Nephron progenitor cell (in vitro differentiated cells): ENCODE measurements around the gene TFAM.

Source experiments
- DNase-seq: peaks from one replicate; pipeline ENCODE4 v3.0.0; 2021
- H3K27ac Mint-ChIP-seq: 2 replicates; pipeline ENCODE4 v1.8.0; 2021; ENCODE audit warnings: mild to moderate bottlenecking, moderate library complexity, mixed read lengths
- H3K27me3 Mint-ChIP-seq: 2 replicates; pipeline ENCODE4 v1.8.0; 2021; ENCODE audit warnings: mild to moderate bottlenecking, low read depth, mixed read lengths; ENCODE audit not compliant: poor library complexity
- H3K36me3 Mint-ChIP-seq: 2 replicates; pipeline ENCODE4 v1.8.0; 2021; ENCODE audit warnings: low read depth, mixed read lengths
- H3K4me1 Mint-ChIP-seq: 2 replicates; pipeline ENCODE4 v1.8.0; 2021; ENCODE audit warnings: mixed read lengths
- H3K4me3 Mint-ChIP-seq: 2 replicates; pipeline ENCODE4 v1.8.0; 2021; ENCODE audit warnings: mild to moderate bottlenecking, moderate library complexity, mixed read lengths
- H3K9me3 Mint-ChIP-seq: 2 replicates; pipeline ENCODE4 v1.8.0; 2021; ENCODE audit warnings: mild to moderate bottlenecking, moderate library complexity, mixed read lengths
- TF ChIP-seq, protein P1 (sequence below): fragments of 200-600 bp; sonication (generic); IDR thresholded peaks from 2 replicates; pipeline ENCODE4 v1.5.0; 2021; ENCODE audit warnings: antibody characterized with exemption

TFAM gene

DNA sequence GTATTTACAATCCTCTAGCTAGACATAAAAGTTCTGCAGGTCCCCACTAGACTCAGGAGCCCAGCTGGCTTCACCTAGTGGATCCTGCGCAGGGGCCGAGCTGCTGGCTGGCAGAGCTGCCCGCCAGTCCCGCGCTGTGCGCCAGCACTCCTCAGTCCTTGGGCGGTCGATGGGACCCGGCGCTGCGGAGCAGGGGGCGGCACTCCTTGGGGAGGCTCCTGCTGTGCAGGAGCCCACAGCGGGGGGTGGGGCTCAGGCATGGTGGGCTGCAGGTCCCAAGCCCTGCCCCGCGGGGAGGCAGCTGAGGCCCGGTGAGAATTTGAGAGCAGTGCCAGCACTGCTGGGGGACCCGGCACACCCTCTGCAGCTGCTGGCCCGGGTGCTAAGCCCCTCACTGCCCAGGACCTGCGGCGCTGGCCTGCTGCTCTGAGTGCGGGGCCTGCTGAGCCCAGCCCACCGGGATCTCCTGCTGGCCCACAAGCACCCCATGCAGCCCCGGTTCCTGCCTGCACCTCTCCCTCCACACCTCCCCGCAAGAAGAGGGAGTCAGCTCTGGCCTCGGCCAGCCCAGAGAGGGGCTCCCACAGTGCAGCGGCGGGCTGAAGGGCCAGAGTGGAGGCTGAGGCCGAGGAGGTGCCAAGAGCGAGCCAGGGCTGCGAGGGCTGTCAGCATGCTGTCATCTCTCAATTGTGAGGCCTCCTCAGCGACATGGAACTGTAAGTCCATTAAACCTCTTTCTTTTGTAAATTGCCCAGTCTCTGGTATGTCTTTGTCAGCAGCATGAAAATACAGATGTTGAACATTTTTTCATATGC, 63.1 kb downstream of the TFAM start:
- peaks cover 3% of the 10 kb centered on the region for H3K27me3 Mint-ChIP-seq
- H3K27ac Mint-ChIP-seq: no peak overlapping the region
- H3K9me3 Mint-ChIP-seq: peaks cover 19% of the 10 kb centered on the region
- DNase-seq: no peak
- H3K36me3 Mint-ChIP-seq: no peaks in the 10 kb centered on the region
- H3K4me3 Mint-ChIP-seq: no peak overlapping the region
- TF ChIP-seq, protein P1, sequence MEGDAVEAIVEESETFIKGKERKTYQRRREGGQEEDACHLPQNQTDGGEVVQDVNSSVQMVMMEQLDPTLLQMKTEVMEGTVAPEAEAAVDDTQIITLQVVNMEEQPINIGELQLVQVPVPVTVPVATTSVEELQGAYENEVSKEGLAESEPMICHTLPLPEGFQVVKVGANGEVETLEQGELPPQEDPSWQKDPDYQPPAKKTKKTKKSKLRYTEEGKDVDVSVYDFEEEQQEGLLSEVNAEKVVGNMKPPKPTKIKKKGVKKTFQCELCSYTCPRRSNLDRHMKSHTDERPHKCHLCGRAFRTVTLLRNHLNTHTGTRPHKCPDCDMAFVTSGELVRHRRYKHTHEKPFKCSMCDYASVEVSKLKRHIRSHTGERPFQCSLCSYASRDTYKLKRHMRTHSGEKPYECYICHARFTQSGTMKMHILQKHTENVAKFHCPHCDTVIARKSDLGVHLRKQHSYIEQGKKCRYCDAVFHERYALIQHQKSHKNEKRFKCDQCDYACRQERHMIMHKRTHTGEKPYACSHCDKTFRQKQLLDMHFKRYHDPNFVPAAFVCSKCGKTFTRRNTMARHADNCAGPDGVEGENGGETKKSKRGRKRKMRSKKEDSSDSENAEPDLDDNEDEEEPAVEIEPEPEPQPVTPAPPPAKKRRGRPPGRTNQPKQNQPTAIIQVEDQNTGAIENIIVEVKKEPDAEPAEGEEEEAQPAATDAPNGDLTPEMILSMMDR: no peak
- H3K4me1 Mint-ChIP-seq: peaks cover 11% of the 10 kb centered on the region
